GM12878 (cell line): ENCODE measurements around the gene IGSF23. TPM values are rescaled to one million over a fixed set of nuclear protein-coding genes. Genes with fewer than 3 reads are reported as not detected.
A peak's percentile ranks its signal among the peaks of the same experiment; 100 is the strongest.

Experiments used
- CEBPZ ChIP-seq: fragments of 150-350 bp; IDR thresholded peaks from 2 replicates; pipeline ENCODE4 v1.6.1; 2016; ENCODE audit warnings: low read depth, low read length
- CHD1 ChIP-seq: IDR thresholded peaks from 2 replicates; pipeline ENCODE4 v1.6.1; 2012; ENCODE audit warnings: low read depth, low read length, improper control_type of control experiment
- CREM ChIP-seq: IDR thresholded peaks from 2 replicates; pipeline ENCODE4 v1.6.1; 2014; ENCODE audit warnings: antibody characterized with exemption, low read depth
- EED ChIP-seq: sonication (generic); IDR thresholded peaks from 2 replicates; pipeline ENCODE4 v1.6.1; 2016; ENCODE audit warnings: antibody characterized with exemption, low read depth
- HDGF ChIP-seq: fragments of 450-650 bp; IDR thresholded peaks from 2 replicates; pipeline ENCODE4 v1.6.1; 2016; ENCODE audit warnings: antibody characterized with exemption
- MTA2 ChIP-seq: fragments of 450-650 bp; IDR thresholded peaks from 2 replicates; pipeline ENCODE4 v1.6.1; 2016; ENCODE audit warnings: low read depth, mild to moderate bottlenecking, moderate library complexity
- NR2F1 ChIP-seq: fragments of 450-650 bp; conservative IDR thresholded peaks from 2 replicates; pipeline ENCODE4 v1.6.1; 2017; ENCODE audit warnings: mild to moderate bottlenecking
- NRF1 ChIP-seq: conservative IDR thresholded peaks from 2 replicates; pipeline ENCODE4 v1.6.1; 2011; ENCODE audit warnings: mild to moderate bottlenecking, low read depth, low read length, improper control_type of control experiment
- PAX5 ChIP-seq: IDR thresholded peaks from 2 replicates; pipeline ENCODE4 v1.6.1; 2011; ENCODE audit warnings: low read depth, low read length, borderline replicate concordance
- PAX8 ChIP-seq: fragments of 450-650 bp; IDR thresholded peaks from 2 replicates; pipeline ENCODE4 v1.6.1; 2017; ENCODE audit warnings: mild to moderate bottlenecking, moderate library complexity
- RAD21 ChIP-seq: IDR thresholded peaks from 2 replicates; pipeline ENCODE4 v1.6.1; 2011; ENCODE audit warnings: mild to moderate bottlenecking, low read depth, low read length, moderate library complexity; ENCODE audit not compliant: insufficient read depth
- RUNX3 ChIP-seq: IDR thresholded peaks from 2 replicates; pipeline ENCODE4 v1.6.1; 2012; ENCODE audit warnings: low read length, inconsistent platforms
- SIN3A ChIP-seq: IDR thresholded peaks from 2 replicates; pipeline ENCODE4 v1.6.1; 2012; ENCODE audit warnings: low read depth, low read length, improper control_type of control experiment
- SMAD1 ChIP-seq: fragments of 450-650 bp; IDR thresholded peaks from 2 replicates; pipeline ENCODE4 v1.6.1; 2018; ENCODE audit warnings: mild to moderate bottlenecking, low read depth; ENCODE audit not compliant: partially characterized antibody
- SMARCA5 ChIP-seq: fragments of 450-650 bp; IDR thresholded peaks from 2 replicates; pipeline ENCODE4 v1.6.1; 2017; ENCODE audit warnings: mild to moderate bottlenecking
- SMC3 ChIP-seq: IDR thresholded peaks from 2 replicates; pipeline ENCODE4 v1.6.1; 2011; ENCODE audit warnings: low read length, improper control_type of control experiment, borderline replicate concordance
- STAT1 ChIP-seq: fragments of 450-650 bp; conservative IDR thresholded peaks from 2 replicates; pipeline ENCODE4 v1.6.1; 2014; ENCODE audit warnings: antibody characterized with exemption, mild to moderate bottlenecking
- polyA plus RNA-seq, 11 experiments: library from polyadenylated mRNA; depleted of rRNA in 4 of 11; unstranded in 6 of 11; stranded (reverse) in 5 of 11; fragments of >200 nt; fragmentation: Nextera tagmentation in 4 of 11; fragmentation: Illumina TruSeq in 1 of 11; extraction: Ambion mirVana in 4 of 11; extraction: Trizol in 1 of 11; gene quantifications; 1 replicate in 1 of 11; 2 replicates in 10 of 11; pipeline versions ENCODE4 v1.2.1 to v1.2.3, GENCODE V29; 2011 to 2016; ENCODE audit warnings: inconsistent platforms in 2 of 11, missing spikeins in 2 of 11, low read depth in 1 of 11
- total RNA-seq, 4 experiments: library from RNA; depleted of rRNA in 3 of 4; stranded (reverse); fragments of >200 nt in 3 of 4; fragmentation: Illumina TruSeq in 1 of 4; extraction: Trizol in 1 of 4; gene quantifications; 2 replicates each; pipeline versions ENCODE4 v1.2.1 to v1.2.3, GENCODE V29; 2013 to 2021
- TF ChIP-seq, protein P1 (sequence below): fragments of 450-650 bp; IDR thresholded peaks from 2 replicates; pipeline ENCODE4 v1.6.1; 2017; ENCODE audit warnings: borderline replicate concordance

IGSF23 gene
- total and polyA plus RNA-seq, 10 of the 15 experiments (the other 5 are each of a cell fraction or from before 2014, with no cell fraction given), result not detected

- TF ChIP-seq SMC3 (no peak), CHD1 (no peak), SMARCA5 (peak; percentile 37; the same call in 1 of the 2 replicates), SMAD1 (no peak), RAD21 (no peak), PAX5 (no peak), HDGF (no peak), STAT1 (no peak), NR2F1 (no peak), RUNX3 (peak; percentile 36; the same call in 1 of the 2 replicates), NRF1 (no peak), PAX8 (no peak), EED (no peak), CEBPZ (no peak), CREM (no peak), MTA2 (no peak), SIN3A (no peak)
- TF ChIP-seq, protein P1, sequence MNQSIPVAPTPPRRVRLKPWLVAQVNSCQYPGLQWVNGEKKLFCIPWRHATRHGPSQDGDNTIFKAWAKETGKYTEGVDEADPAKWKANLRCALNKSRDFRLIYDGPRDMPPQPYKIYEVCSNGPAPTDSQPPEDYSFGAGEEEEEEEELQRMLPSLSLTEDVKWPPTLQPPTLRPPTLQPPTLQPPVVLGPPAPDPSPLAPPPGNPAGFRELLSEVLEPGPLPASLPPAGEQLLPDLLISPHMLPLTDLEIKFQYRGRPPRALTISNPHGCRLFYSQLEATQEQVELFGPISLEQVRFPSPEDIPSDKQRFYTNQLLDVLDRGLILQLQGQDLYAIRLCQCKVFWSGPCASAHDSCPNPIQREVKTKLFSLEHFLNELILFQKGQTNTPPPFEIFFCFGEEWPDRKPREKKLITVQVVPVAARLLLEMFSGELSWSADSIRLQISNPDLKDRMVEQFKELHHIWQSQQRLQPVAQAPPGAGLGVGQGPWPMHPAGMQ, result no peak
Measured at GRCh38 chr19:44682807-44683206, 69.4 kb downstream of the IGSF23 start (continued).
